HG03442 (cell line): ENCODE measurements around the gene MACC1.
"Not testable (repeated sequence)": the region's sequence is repeated elsewhere in the genome, so short reads cannot be mapped to it uniquely, and the experiment has no call there.

Experiments used
- ATAC-seq: cut with Tn5 transposase; IDR thresholded peaks from one replicate; pipeline ENCODE4 v1.9.1; 2021; ENCODE audit warnings: mild to moderate bottlenecking, moderate library complexity; ENCODE audit not compliant: unreplicated experiment

The MACC1 gene

GRCh38 chr7:20208651-20209307 is 8.4 kb downstream of the MACC1 start:
- no peak for ATAC-seq

GRCh38 chr7:20207811-20208210 is 9.4 kb downstream of the MACC1 start:
- ATAC-seq, result not testable (repeated sequence)

DNA sequence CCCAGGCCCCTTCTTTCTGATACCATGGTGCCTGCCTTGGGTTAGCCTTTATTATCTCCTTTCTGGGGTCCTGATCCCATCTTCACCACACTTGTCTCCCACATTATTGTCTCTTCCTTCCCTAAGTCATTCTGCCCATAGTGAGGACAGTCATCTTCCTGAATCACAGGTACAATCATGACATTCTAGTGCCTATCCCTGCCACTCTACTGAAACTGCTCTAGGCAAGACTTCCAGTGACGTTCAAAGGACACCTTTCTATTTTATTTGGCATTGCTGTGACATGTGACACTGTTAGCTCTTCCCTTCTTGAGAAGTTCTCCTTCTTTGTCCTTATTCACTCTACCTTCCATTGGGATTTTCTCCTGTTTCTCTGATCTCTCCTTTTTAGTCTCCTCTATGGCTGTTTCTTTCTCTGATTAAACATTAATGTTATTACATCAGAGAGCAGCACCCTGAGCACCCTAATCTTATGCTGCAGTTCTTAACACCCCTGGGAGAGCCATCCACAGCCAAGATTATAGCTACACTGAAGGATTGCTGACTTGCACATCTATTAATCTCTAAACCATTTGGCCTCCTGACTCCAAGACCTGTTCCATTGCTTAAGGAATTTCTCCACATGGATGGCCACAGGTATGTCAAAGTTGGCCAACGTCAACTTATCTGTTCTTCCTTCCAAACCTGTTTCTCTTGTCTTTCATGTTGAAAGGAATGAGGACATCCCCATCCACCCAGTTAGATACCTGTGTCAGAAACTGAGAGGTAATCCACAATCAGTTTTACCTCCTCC is 10.9 kb downstream of the MACC1 start:
- no peak for ATAC-seq

DNA sequence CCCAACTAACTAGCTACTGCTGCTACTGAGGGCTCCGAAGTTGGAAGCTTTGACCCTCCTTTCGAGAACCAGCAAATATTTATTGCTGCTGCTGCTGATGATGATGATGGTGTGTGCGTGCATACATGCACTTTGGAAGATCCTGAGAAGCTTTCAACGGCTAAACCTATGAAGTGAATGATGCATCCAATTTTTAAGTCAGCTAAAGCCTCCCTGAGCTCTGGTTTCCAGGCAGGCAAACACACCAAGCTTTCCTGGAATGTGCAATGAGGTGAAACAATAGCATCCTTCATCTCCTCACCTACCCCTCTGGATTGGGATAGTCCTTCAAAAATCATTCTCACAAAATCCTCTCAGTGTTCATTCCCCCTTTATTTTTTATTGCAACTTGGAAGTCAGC is 13.9 kb downstream of the MACC1 start:
- no peak for ATAC-seq

DNA sequence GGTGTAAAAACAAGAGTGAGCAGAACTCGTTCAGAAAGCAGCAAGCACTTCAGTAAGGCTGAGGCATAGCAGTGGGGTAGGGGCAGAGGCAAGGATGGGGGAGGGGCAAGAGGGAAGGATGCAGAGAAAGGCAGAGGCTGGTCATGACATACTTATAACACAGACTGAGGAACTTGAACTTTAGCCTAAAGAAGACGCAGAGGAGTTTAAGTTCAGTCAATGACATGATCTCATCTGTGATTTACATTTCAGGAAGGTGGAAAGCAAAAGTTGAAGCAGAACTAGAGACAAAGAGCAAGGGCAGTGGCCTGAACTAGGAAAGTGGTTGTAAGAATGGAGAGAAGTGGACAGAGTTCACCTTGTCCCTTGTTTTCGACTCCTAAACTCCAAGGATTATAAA is 15.8 kb downstream of the MACC1 start:
- ATAC-seq, result no peak

DNA sequence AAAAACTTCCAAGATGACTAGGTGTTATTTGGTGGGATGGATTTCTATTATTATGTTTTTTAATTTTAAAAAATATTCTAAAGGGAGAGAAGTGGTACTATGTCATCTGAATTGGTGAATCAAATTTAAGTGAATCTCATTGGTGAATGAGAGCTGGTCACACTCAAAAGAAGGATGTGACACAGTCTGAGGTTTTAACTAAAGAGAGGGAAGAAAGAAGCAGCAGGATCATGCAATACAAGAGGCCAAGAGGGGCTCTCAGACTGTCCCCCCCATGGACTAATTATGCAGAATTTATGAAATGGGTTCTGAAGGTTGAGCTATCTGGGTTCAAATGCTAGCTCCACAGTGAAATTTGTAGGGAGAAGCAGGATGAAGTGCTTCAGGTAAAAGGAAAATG is 16.2 kb downstream of the MACC1 start:
- ATAC-seq, result no peak

- ATAC-seq, result no peak
Measured at GRCh38 chr7:20200361-20200760, 16.8 kb downstream of the MACC1 start.

DNA sequence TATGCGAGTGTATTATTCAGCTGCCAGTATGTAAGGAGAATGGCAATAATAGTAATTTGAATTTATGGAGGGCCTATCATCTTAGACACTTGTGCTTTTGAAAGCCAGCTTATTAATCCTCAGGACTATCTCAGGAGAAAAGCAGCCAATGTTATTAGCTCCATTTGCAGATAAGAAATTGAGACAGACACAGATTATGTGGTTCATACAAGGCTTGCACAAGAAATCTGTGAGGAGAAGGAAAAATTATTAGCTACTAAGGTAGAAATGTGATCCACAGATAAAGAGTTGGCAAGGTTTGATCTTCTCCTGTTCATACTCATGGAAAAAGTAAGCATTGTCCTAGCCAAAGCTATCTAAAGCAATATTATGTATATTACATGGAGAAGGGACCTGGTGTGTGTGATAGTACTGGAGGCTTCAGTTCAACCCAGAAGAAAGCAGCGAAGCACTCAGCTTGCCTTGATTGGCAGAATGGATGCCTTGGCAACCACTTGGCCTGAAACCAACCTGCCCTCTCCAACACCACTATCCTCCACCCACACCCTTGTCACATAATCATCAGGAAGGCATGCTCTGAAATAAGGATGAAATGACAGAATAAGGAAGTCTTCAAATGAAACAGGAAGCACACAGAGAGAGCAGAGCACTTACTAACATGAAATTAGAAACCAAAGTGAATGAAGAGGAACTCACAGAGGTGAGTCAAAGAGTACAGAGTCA is 18.0 kb downstream of the MACC1 start:
- peak; percentile 87 for ATAC-seq

GRCh38 chr7:20198260-20198659 is 18.9 kb downstream of the MACC1 start:
- ATAC-seq, result no peak

- ATAC-seq, result no peak
Measured at GRCh38 chr7:20197837-20198236, 19.3 kb downstream of the MACC1 start.

DNA sequence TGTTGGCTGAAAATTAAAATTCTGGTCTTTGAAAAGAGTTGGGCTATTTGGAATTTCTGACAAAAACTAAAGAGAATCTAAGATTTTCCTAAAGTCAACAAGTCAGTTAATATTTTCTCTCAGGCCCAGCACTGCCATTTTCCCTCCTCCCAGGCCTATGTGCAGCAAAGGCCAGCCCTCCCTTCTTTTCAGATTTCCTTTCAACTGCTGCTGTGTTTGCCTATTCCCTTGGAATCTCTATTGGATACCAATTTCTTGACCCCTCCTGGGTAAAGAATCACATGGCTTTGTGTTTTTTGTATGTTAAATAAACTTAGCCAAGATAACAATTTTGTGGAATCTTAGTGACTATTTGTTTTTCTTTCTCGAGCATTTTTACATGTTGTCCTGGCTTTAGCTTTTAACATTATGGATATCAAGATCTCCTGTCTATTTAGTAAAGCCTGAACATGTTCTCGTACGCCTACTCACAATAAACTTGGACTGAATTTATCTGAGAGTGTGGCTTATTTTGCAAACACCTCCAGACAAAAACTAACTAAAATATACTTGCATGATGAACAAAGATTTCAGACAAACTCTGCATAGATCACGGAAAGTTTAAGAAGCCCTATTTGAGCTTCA is 19.9 kb downstream of the MACC1 start:
- ATAC-seq, result no peak

DNA sequence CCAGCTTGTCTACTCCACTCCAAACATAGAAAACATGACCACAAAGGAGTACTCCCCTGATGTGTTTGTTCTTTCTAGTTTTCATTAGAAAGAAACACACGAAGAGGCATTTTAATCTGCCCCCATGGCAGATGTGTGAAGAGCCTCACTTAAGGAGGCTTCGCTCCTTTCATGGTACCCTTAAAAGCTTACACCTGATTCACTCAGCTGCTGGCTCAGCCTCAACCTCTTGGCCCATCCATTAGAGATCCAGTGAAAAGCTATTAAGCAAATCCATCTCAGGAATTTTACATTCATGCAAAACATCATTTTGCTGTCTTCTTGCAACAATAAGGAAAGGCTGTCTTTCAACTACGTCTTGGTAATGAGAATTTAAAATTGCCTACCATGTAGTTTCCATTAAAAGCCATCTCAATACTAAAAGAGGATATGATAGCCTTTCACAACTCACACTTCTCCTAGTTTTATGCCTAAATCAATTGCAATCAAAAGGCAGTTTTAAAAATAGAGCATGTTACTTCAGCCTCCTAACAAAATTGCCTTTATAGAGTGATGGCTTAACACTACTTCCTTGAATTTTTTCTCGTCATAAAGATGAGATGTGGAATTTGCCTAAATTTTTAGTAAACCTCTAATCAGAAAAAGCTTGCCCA is 22.7 kb downstream of the MACC1 start:
- ATAC-seq, result no peak

DNA sequence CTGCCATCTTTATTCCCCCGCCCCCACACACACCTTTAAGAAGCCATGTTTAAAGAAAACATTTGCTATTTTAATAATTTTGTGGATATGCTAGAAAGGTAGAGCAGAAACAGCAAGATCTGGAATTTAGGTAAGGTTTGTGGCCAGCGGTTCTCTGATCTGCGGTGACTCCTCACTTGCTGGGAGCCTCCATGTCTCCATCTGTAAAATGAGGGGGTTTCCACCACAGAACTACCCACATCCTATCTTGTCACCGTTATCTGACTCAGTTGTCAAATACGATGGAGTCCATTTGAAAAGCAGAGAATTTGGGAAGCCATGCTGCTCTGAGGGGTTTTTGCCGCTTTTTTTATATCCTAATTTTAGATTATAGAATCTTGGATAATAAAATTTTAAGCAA is 23.3 kb downstream of the MACC1 start:
- ATAC-seq, result no peak

- peak; percentile 76 for ATAC-seq
Measured at GRCh38 chr7:20193242-20193777, 23.9 kb downstream of the MACC1 start.

- no peak for ATAC-seq
Measured at GRCh38 chr7:20191391-20191869, 25.8 kb downstream of the MACC1 start.

DNA sequence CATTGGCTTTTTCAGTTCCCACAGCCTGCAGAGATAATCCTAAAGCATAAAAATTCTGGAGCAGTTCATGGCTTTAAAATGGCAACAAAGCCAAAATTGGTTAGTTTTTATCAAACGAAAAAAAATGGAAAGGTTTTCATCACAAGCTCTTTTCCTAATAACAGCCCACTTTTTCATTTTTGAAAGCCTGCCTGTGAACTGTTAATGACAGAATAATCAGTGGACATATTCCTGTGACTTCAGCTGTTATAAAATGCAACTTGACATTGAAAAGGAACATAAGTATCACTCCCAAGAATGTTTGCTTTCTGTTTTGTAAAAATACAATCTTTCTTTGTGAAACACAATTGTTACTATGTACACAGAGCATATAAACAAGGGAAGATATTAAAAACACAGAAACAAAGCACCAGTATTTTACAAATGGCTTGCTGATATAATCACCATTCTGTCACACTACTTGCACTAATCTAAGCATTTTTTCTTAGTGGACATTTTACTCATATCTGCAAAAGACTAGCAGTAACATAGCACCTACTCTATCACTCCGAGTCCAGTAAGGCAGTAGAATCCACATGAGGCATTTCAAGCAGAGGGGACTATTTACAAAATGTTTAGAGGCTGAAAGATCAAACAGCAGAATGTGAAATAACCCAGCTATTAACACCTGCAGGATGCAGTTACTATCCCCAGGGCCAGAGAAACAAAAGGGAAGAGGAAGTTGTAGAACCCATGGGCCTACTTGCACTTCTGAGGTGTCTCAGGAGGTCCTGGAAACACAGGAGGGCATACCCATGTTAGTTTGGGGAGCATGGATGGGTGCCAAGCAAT is 26.4 kb downstream of the MACC1 start:
- no peak for ATAC-seq

DNA sequence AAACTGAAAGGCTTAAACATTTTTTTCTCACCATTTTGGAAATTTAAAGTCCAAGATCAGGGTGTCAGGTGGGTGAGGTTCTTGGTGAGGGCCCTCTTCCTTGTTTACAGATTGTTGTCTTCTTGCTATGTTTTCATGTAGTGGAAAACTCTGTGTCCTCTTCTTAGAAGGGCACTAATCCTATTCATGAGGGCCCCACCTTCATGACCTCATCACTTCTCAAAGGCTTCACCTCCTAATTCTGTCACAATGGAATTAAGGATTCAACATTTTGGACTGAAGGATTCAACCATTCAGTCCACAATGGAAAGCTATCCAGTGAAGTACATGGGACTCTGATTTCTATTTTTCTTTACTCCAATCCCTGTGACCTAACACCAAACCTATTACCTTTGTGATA is 27.3 kb downstream of the MACC1 start:
- no peak for ATAC-seq

GRCh38 chr7:20188567-20188966 is 28.6 kb downstream of the MACC1 start:
- ATAC-seq, result no peak

GRCh38 chr7:20187850-20188249 is 29.3 kb downstream of the MACC1 start:
- not testable (repeated sequence) for ATAC-seq

GRCh38 chr7:20185988-20186387 is 31.2 kb downstream of the MACC1 start:
- ATAC-seq, result no peak
